GM11168 (cell line): Measurements from ENCODE around the gene IGF2BP2.
"Not testable (repeated sequence)": the region's sequence is repeated elsewhere in the genome, so short reads cannot be mapped to it uniquely, and the experiment has no call there.

Experiments
- in situ Hi-C: fragments of 300-500 bp; cut with MboI; formaldehyde crosslinking; loops from one replicate; pipeline ENCODE4 v1.12.0; 2022; ENCODE audit warnings: low sequenced_read_pairs; ENCODE audit not compliant: unreplicated experiment

The IGF2BP2 gene

GRCh38 chr3:185653949-185654757 lies 170.7 kb downstream of the IGF2BP2 start:
- in situ Hi-C loops = loop anchor here (5.0 kb wide), 1 partner anchor 88 kb away; no protein-coding TSS in a partner anchor

DNA sequence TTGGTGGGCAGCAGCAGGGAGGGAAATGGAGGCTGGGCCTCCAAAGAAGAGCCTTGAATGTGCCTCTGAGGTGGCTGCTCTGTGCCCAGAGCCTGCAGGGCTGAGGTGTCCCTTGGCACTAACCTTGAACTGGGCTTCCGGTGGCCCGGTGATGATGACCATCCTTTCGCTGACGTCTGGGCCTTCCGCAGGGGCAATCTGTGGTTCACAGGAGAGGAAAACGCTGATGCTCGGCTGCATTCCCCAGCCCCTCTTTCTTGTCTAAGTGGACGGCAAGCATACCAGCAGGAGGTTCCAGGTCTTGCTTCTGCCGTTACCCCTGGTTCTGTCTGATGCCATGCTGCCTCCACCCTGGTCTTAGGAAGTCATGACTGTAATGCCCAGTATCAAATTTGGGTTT lies 172.9 kb downstream of the IGF2BP2 start:
- in situ Hi-C loops = loop anchor here (5.0 kb wide), 1 partner anchor 90 kb away; no protein-coding TSS in a partner anchor

GRCh38 chr3:185649414-185649813 lies 175.4 kb downstream of the IGF2BP2 start:
- in situ Hi-C loops = no loop called here

GRCh38 chr3:185648396-185648795 lies 176.4 kb downstream of the IGF2BP2 start:
- in situ Hi-C loops = no loop called here

DNA sequence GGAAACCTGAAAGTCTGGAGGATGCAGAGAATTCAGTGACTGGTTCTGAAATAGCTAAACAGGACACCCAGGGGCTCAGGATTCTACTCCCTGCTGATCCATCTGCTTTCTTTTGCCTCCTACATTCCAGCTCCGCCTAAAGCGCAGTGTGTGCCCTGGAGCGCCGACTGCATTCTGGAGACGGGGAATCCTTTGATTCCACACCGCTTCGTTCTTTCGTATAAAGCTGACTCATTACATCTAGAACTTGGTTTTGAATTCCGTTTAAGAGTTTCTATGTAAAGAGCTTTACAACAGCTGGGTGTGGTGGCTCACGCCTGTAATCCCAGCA lies 177.0 kb downstream of the IGF2BP2 start:
- in situ Hi-C loops = no loop called here

- in situ Hi-C loops = no loop called here
Observed at GRCh38 chr3:185647134-185647879, 177.5 kb downstream of the IGF2BP2 start.

- in situ Hi-C loops = no loop called here
Observed at GRCh38 chr3:185646382-185647133, 178.3 kb downstream of the IGF2BP2 start.

DNA sequence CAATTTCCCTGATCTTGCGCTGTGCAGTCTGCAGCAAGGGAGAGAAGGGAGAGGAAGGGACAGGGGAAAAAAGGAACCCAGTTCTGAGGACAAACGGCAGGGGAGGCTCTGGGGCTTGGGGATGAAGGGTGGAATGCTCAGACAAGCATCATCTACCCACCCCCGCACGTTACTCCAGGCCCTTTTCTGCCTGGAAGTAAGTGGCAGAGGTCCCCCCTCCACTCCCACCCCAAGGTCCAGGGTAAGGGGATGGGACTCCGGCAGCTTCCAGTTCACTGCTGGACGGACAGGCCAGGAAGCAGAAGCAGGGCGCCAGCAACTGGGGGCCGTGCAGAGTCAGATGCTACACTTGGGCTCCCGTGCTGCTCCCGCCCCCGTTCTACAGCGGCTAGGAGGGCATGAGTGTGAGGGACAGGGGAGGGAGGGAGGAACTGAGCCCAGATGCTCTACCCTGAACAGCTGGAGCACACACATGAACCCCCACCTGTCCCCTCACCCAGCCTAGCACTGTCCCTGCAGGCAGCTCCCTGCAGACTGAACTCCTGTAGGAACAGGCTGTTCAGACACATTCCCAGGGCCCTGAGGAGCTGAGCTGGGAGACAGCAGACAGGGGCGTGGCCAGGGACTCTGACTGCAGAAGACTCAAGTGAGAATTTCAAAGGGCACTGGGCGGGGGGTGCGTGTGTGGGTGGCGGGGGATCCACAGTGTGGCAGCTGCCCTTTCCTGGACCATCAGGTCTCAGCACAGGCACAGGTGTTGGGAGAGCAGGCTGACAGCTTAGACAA lies 179.1 kb downstream of the IGF2BP2 start:
- in situ Hi-C loops = no loop called here

- in situ Hi-C loops = not testable (repeated sequence)
Observed at GRCh38 chr3:185645191-185645590, 179.7 kb downstream of the IGF2BP2 start.

GRCh38 chr3:185640308-185640707 lies 184.5 kb downstream of the IGF2BP2 start:
- in situ Hi-C loops = no loop called here

DNA sequence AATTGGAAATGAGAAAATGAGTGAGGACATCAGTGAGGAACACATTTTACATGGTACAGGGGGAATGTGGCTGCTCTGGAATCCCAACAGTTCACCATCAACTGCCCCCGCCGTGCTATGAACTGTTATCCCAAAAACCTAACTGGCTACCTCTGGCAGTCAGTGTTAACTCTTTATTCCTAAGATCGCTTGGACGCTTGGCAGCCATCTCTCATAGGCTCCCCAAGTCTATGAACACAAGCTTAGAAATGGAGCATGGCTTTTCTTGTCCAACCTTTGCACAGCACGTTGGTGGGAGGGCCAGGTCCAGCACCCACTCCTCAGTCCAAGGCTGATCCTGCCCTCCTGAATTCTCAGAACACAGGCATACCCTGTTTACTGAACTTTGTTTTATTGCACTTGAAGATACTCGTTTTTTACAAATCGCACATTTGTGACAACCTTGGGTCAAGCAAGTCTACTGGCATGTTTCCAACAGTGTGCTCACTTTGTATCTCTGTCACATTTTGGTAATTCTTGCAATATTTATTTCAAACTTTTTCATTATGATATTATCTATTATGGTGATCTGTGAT lies 185.1 kb downstream of the IGF2BP2 start:
- in situ Hi-C loops = no loop called here

DNA sequence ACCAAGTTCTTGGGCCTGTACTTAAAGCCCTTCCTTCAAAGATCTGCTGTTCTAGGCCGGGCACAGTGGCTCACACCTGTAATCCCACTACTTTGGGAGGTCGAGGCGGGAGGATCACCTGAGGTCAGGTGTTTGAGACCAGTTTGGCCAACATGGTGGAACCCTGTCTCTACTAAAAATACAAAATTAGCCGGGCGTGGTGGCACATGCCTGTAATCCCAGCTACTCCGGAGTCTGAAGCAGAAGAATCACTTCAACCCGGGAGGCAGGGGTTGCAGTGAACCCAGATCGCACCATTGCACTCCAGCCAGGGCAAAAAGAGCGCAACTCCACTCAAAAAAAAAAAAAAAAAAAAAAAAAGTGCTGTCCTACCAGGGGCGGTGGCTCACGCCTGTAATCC lies 186.2 kb downstream of the IGF2BP2 start:
- in situ Hi-C loops = not testable (repeated sequence)

DNA sequence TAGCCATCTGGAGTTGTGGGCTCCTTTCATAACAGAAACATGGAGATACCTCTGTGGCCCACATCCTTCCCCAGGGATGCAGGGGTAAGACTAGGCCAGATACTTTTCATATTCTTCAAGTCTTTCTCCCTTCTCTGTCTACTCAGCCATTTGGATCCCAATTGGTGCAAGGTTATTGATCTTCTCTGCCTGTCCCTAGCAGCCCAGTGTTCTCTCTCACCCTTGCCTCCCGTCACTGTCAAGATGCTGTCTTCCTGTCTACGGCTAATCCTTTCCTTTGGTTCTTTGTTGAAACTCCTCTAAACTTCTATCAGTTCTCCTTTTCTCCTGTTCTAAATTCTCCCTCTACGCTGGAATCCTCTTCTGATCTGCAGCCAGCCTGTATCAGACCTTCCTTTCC lies 187.5 kb downstream of the IGF2BP2 start:
- in situ Hi-C loops = no loop called here

GRCh38 chr3:185632996-185633395 lies 191.8 kb downstream of the IGF2BP2 start:
- in situ Hi-C loops = no loop called here

GRCh38 chr3:185631508-185632206 lies 193.2 kb downstream of the IGF2BP2 start:
- in situ Hi-C loops = no loop called here

GRCh38 chr3:185631108-185631507 lies 193.7 kb downstream of the IGF2BP2 start:
- in situ Hi-C loops = no loop called here

DNA sequence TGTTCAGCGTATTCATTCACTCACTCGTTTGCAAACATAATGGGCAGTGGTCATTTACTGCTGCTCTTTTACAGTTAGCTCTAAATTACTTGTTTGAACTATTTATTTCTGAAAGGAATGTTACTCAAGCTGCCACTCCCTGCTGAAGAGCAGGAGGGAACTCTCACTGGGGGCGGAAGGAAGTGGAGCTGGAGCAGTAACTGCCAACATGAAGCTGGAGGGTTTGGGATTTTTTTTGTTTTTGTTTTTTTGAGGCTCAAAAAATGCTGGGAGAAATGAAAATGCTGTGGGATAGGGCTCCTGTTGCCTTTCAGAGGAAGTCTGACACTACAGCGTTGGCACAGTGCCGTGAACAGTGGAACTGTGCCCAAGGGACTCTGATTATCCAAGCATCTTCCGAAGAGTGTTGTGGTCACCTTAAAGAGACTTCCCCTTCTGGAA lies 194.6 kb downstream of the IGF2BP2 start:
- in situ Hi-C loops = no loop called here

DNA sequence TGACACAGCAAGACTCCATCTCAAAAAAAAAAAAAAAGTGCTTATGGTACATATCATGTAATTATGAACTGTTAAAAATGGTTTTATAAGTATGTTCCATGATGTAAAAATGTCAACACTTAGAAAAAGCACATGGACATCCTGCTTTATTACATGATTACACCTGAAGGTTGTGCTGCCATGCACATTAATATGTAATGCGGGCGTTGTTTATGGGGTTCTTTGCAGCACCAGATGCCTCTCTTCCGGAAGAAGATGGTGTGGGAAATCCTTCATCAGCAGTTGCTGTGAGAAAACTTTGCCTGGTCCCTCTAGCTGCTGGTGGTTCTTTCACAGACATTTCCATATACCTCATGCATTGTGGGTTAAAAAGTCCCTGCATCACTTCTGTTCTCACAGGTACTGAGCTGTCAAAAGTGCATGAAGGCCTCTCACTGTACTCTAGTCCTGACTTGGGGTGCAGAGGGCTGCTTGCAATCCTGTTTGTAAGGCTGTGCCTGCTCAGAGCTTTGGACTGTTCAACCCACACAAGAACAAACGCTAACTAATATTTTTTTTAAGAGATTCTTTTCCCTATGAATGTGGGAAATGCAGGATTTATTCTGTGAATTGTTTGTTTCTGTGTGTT lies 195.2 kb downstream of the IGF2BP2 start:
- in situ Hi-C loops = no loop called here

- in situ Hi-C loops = no loop called here
Observed at GRCh38 chr3:185625784-185626183, 199.1 kb downstream of the IGF2BP2 start.
